ENCODE results near the gene REELD1. TPM values are rescaled to one million over a fixed set of nuclear protein-coding genes. Genes with fewer than 3 reads are reported as not detected.

REELD1 gene
- total RNA-seq, 2 donors from 2014 or later, result 0.13 TPM; not detected in 1

GRCh38 chr4:146245850-146246249 lies 31.5 kb downstream of the REELD1 start:
- no peak for TF ChIP-seq CTCF (conservative IDR thresholded peaks at IDR 0.05)
- H3K4me3 ChIP-seq (ENCODE audit: low read length), result no peak overlapping the region
- 89 to 94% methylated on average over 3 to 4 of the region's 4 CpGs for WGBS, 2 experiments (ENCODE audit: insufficient coverage in 1 of 2, insufficient read length in 1 of 2)

GRCh38 chr4:146246381-146246780 lies 32.0 kb downstream of the REELD1 start:
- Histone ChIP-seq H3K4me1 (ENCODE audit: control insufficient read depth, insufficient read depth, low read length) (no peaks in the 10 kb centered on the region), H3K4me3 (ENCODE audit: low read length) (no peak overlapping the region), H3K9ac (ENCODE audit: extremely low read depth, low read length, poor library complexity, severe bottlenecking) (no peak overlapping the region), H3K36me3 (ENCODE audit: control insufficient read depth, insufficient read depth, low read length) (no peaks in the 10 kb centered on the region), H3K27ac (ENCODE audit: low read depth, low read length) (no peak overlapping the region), H3K9me3 (ENCODE audit: control insufficient read depth, low read length) (no peaks in the 10 kb centered on the region), H3K27me3 (ENCODE audit: control insufficient read depth, insufficient read depth, low read length, poor library complexity, severe bottlenecking) (no peaks in the 10 kb centered on the region)
- WGBS, 2 experiments (ENCODE audit: insufficient coverage in 1 of 2, insufficient read length in 1 of 2), result 92 to 100% methylated on average over 1 to 6 of the region's 6 CpGs
- DNase-seq, result no peak
- Mint-ChIP-seq H3K27ac (no peak overlapping the region), H3K36me3 (ENCODE audit: low read depth) (no peaks in the 10 kb centered on the region), H3K4me3 (no peak overlapping the region), H3K9me3 (no peaks in the 10 kb centered on the region), H3K4me1 (peaks cover 2% of the 10 kb centered on the region), H3K27me3 (ENCODE audit: insufficient read depth) (peaks cover 7% of the 10 kb centered on the region)
- TF ChIP-seq CTCF (conservative IDR thresholded peaks at IDR 0.05), result no peak

More at GRCh38 chr4:146245850-146246249, 31.5 kb downstream of the REELD1 start:
- Mint-ChIP-seq H3K36me3 (ENCODE audit: low read depth) (no peaks in the 10 kb centered on the region), H3K4me3 (no peak overlapping the region), H3K4me1 (peaks cover 2% of the 10 kb centered on the region), H3K9me3 (no peaks in the 10 kb centered on the region), H3K27ac (no peak overlapping the region), H3K27me3 (ENCODE audit: insufficient read depth) (peaks cover 7% of the 10 kb centered on the region)
- Histone ChIP-seq H3K27me3 (ENCODE audit: control insufficient read depth, insufficient read depth, low read length, poor library complexity, severe bottlenecking) (no peaks in the 10 kb centered on the region), H3K27ac (ENCODE audit: low read depth, low read length) (no peak overlapping the region), H3K4me1 (ENCODE audit: control insufficient read depth, insufficient read depth, low read length) (no peaks in the 10 kb centered on the region), H3K36me3 (ENCODE audit: control insufficient read depth, insufficient read depth, low read length) (no peaks in the 10 kb centered on the region), H3K9me3 (ENCODE audit: control insufficient read depth, low read length) (no peaks in the 10 kb centered on the region), H3K9ac (ENCODE audit: extremely low read depth, low read length, poor library complexity, severe bottlenecking) (no peak overlapping the region)
- DNase-seq, result no peak

GRCh38 chr4:146247356-146247755 lies 33.0 kb downstream of the REELD1 start:
- Histone ChIP-seq H3K27me3 (ENCODE audit: control insufficient read depth, insufficient read depth, low read length, poor library complexity, severe bottlenecking) (no peaks in the 10 kb centered on the region), H3K27ac (ENCODE audit: low read depth, low read length) (no peak overlapping the region), H3K4me1 (ENCODE audit: control insufficient read depth, insufficient read depth, low read length) (no peaks in the 10 kb centered on the region), H3K9me3 (ENCODE audit: control insufficient read depth, low read length) (no peaks in the 10 kb centered on the region), H3K4me3 (ENCODE audit: low read length) (no peak overlapping the region), H3K36me3 (ENCODE audit: control insufficient read depth, insufficient read depth, low read length) (no peaks in the 10 kb centered on the region), H3K9ac (ENCODE audit: extremely low read depth, low read length, poor library complexity, severe bottlenecking) (no peak overlapping the region)
- DNase-seq, result no peak
- TF ChIP-seq CTCF (conservative IDR thresholded peaks at IDR 0.05), result no peak
- H3K4me3 Mint-ChIP-seq, result no peak overlapping the region
- H3K27me3 Mint-ChIP-seq (ENCODE audit: insufficient read depth), result peaks cover 7% of the 10 kb centered on the region
- no peaks in the 10 kb centered on the region for H3K9me3 Mint-ChIP-seq
- no peaks in the 10 kb centered on the region for H3K36me3 Mint-ChIP-seq (ENCODE audit: low read depth)
- WGBS, 2 experiments (ENCODE audit: insufficient coverage in 1 of 2, insufficient read length in 1 of 2), result 88 to 95% methylated on average over 2 of the region's 2 CpGs
- H3K4me1 Mint-ChIP-seq, result no peaks in the 10 kb centered on the region
- H3K27ac Mint-ChIP-seq, result no peak overlapping the region

Measured in endodermal cell (in vitro differentiated cells).